Activated CD8-positive, alpha-beta memory T cell treated with anti-CD3 and anti-CD28 coated beads for 36 hours (primary cell): ENCODE data around the gene SMIM13. TPM values are rescaled to one million over a fixed set of nuclear protein-coding genes. Genes with fewer than 3 reads are reported as not detected.

Experiments used
- CTCF ChIA-PET: fragments of 350-600 bp; sonication (Branson Sonifier 250); formaldehyde crosslinking; loops from one replicate; lab custom pipeline; 2021; ENCODE audit warnings: antibody characterized with exemption; lab: Charles Lee
- POLR2A ChIA-PET: fragments of 350-600 bp; sonication (Branson Sonifier 250); formaldehyde crosslinking; loops from one replicate; lab custom pipeline; 2021; ENCODE audit warnings: antibody characterized with exemption; lab: Charles Lee
- total RNA-seq, 2 experiments: library from RNA; stranded (reverse); gene quantifications; one replicate each; pipeline ENCODE4 v1.2.3, GENCODE V29; 2021

Gene SMIM13
- total RNA-seq, 2 experiments from 2014 or later = 17.9 to 18.1 TPM

DNA sequence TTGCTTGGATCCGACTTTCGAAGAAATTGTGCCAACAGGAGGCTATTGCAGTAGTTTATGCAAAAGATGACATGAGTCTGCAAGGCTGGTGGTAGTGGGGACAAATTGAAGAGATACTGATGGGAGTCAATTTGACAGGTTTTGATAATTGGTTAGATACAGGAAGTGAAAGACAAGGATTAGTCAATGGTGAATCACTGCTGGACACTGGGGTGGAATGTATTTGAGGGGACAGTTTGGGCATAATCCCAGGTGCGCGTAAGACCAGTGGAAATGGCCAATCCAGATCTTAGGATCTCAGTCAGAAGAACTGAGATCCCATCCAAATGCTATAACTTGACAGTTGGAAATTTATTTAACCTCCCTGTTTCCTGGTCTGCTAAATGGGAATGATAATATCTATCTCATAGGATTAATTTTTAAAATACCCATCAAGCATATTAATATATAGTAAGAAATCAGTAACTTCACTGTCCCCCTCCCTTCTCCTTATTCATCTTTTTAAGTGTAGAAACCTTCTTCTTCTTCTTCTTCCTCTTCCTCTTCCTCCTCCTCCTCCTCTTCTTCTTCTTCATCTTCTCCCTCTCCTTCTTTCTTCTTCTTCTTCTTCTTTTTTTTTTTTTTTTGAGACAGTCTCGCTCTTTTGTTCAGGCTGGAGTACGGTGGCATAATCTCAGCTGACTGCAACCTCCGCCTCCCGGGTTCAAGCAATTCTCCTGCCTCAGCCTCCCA is 48.8 kb downstream of the SMIM13 start:
- ChIA-PET CTCF (interaction anchor here (0.7 to 4.4 kb wide), 5 partner anchors 11 to 354 kb away, joined by 3 to 56 read pairs (median 4); partner anchors contain the start of gene ERVFRD-1), POLR2A (no interaction called here)

DNA sequence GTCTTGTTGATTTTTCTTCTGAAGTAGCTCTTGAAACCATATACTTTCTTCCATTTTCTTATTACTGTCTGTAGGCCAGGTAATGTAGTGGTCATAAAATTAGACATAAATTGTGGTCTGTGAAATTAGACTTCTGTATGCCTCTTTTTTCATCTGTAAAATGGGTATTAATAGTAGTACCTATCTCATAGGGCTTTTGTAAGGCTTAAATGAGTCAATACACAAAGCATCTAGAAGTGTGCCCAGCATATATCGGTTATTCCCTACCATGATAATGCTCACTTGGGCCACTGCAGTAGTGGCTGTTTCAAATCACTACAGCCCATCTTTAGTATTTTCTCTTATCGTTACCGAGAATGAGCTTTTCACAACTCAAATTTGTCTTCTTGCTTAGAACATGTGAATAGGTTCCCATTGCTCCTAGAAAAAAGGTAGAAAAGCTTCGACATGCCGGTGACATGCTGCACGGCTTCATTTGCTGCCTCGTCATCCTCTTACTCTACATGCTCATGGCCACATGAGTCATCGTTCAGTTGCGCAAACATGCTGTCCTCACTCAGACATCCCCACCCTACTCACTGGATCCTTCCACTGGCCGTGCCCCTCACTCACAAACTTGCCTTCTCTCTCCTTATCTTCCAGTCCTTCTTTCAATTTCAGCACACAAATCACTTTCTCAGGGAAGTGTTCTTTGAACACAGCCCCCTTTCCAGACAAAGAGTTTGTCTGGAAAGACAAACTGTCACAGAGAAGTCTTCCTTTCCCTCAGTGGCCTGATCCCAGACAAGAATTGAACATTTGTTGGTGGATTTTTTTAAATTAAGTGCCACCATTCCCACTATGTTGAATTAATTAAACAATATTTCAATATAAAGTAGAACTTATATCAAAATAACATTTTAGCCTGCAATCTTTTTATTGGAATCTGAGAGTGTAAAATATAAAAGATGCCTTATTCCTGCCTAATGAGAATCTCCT is 50.0 kb downstream of the SMIM13 start:
- CTCF ChIA-PET = interaction anchor here (0.6 to 4.4 kb wide), 17 partner anchors 8 to 546 kb away, joined by 3 to 56 read pairs (median 3); partner anchors contain the start of gene ERVFRD-1
- POLR2A ChIA-PET = no interaction called here

DNA sequence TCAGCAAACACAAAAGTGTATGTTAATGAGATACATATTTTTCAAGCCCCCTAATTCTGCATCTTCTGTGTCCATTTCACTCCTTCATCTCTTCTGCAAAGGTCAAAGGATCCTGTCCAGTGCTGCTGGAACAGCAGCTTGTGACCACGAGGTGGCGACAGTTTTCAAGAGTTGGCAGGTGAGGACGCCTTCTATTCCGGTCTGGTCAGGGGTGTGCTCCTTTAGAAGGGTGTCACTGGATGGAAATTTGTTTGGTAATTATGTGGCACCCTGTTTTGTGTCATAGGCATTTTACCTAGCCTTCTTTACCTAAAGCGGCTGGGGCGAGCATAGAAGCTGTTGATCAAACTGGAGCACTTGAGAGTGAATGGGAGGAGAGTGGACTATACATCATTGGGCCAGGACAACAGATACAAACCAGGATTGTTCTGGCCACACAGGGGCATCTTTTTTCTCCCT is 50.8 kb downstream of the SMIM13 start:
- ChIA-PET POLR2A (no interaction called here), CTCF (interaction anchor here (0.7 to 4.4 kb wide), 12 partner anchors 9 to 545 kb away, joined by 3 to 56 read pairs (median 3); no protein-coding TSS in a partner anchor)

DNA sequence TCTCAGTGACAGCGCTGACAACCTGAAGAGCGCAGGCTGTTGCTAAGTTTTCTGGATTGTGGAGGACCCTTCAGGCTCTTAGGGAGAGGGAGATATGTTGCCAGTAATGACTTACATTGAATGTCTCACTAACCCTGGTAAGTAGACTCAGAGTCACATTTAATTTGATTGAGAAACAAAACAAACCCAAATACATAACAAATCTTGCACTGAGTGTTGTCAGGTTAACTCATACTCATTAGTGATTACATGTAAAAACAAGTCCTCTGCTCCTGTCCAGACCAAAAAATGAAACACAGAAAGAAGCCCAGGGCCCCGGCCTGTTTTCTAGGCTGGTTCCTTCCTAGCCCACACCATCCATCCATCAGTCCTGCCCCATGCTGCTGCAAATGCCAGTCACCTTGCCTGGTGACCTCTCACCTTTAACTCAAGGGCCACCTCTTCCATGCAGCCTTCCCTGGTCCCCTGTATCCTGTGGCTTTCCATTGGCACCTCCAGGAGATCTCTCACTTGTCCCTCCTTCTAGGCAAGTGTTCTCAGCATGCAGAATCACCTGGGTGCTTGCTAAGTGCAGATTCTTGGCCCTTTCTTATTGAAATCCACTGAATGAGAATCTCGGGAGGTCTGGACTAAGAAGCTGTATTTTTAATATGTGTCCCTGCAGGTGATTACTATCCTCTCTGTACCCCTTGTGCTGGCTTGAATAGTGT is 52.6 kb downstream of the SMIM13 start:
- POLR2A ChIA-PET = no interaction called here
- CTCF ChIA-PET = interaction anchor here (4.4 kb wide), 1 partner anchor 350 kb away, joined by 56 read pairs; no protein-coding TSS in a partner anchor

DNA sequence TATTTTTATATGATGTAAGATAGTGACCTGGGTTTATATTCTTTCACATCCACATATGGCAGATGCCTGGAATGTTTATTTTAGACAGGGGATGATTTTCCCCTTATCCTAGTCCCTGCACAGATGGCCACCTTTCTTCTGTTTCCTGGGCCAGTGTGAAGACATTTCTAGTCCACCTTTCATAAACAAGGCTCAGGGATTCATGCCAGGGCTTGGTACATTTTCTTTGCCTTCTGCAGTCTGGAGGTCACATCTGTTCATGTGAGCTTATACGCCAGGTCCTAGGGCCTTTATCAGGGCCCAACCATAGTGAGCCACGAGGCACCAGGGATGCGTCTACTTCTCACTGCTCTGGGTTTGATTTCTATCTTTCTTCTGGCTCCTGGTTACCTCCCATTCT is 55.9 kb downstream of the SMIM13 start:
- ChIA-PET CTCF (interaction anchor here (1.0 kb wide), 1 partner anchor 346 kb away, joined by 3 read pairs; no protein-coding TSS in a partner anchor), POLR2A (no interaction called here)

DNA sequence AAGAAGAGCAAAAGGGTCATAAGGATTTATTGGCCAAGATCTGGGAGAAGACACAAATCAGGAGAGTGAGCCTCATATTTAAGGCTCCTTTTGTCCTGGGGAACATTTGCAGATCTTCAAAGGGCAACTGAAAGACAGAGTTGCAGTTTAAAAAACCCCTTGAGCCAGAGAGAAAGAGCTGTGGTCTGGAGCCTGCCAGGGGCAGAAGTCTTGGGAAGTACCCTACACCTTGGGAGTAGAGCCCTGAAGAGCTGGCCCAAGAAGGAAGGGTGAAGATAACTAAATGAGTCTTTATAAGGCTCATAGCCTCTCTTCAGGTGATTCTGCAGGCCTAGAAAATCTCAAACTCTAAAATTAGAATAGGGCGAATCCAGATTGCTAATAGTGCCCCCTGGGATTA is 57.9 kb downstream of the SMIM13 start:
- POLR2A ChIA-PET = no interaction called here
- CTCF ChIA-PET = interaction anchor here (1.7 kb wide), 1 partner anchor 345 kb away, joined by 6 read pairs; no protein-coding TSS in a partner anchor

DNA sequence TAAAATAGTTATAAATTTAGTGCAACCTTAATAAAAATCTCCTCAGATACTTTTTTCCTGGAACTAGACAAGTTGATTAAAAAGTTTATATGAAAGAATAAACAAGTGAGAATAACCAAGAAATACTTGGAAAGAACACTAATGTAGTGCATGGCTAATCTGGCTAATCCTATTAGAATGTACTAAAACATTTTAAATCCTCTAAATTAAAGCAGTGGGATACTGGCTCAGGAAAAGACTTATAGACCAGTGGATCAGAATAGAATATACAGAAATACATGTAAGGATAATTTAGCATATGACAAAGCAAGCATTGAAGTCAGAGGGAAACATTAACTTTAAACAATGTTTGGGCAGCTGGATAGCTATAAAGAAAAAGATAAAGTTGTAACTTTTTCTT is 58.9 kb downstream of the SMIM13 start:
- CTCF ChIA-PET = interaction anchor here (1.7 kb wide), 1 partner anchor 344 kb away, joined by 6 read pairs; no protein-coding TSS in a partner anchor
- POLR2A ChIA-PET = no interaction called here

DNA sequence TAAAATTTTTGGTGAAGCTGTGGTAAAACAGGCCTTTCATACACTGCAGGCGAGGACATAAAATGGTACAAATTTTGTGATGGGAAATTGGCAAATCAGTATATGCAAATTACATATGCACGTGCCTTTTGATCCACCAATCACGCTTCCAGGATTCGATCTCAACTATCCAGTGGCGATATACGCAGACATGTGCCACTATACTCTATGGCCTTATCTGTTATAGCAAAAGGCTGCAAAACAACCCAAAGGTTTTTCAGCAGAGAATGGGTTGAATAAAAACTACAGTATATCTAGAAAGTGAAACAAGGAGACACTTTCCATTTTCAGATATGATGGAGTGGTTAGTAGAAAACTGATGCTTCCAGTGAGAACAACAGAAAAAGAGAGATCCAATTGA is 59.8 kb downstream of the SMIM13 start:
- CTCF ChIA-PET = no interaction called here
- POLR2A ChIA-PET = no interaction called here

DNA sequence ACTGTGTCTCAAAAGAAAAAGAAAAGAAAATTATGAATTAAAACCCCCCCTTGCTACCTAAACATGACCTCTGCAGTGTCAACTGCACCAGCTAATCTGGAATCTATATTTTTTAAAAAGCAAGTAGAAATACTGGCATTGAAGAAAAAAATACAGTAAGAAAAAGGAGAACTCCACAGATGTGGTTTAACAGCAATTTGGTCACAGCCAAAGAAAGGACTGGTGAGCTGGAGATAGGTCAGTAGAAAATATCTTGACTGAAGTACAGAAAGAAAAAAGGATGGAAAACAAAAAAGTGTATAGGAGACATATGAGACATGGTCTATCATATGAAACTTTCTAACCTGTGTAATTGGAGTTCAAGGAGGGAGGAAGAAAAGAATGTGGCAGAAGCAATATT is 62.0 kb downstream of the SMIM13 start:
- POLR2A ChIA-PET = no interaction called here
- CTCF ChIA-PET = interaction anchor here (1.0 kb wide), 1 partner anchor 12 kb away, joined by 3 read pairs; no protein-coding TSS in a partner anchor

DNA sequence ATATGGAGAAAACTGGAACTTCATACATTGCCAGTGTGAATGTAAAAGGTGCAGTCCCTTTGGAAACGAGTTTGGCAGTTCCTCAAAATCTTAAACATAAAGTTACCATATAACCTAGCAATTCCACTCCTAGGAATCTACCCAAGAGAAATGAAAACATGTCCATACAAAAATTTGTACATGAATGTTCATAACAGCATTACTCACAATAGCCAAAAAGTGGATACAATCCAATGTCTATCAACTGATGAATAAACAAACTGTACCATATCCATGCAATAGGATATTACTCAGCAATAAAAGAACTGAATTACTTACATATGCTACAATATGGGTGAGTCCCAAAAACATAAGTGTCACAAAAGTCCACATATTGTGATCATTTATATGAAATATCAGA is 66.6 kb downstream of the SMIM13 start:
- CTCF ChIA-PET = no interaction called here
- POLR2A ChIA-PET = no interaction called here

DNA sequence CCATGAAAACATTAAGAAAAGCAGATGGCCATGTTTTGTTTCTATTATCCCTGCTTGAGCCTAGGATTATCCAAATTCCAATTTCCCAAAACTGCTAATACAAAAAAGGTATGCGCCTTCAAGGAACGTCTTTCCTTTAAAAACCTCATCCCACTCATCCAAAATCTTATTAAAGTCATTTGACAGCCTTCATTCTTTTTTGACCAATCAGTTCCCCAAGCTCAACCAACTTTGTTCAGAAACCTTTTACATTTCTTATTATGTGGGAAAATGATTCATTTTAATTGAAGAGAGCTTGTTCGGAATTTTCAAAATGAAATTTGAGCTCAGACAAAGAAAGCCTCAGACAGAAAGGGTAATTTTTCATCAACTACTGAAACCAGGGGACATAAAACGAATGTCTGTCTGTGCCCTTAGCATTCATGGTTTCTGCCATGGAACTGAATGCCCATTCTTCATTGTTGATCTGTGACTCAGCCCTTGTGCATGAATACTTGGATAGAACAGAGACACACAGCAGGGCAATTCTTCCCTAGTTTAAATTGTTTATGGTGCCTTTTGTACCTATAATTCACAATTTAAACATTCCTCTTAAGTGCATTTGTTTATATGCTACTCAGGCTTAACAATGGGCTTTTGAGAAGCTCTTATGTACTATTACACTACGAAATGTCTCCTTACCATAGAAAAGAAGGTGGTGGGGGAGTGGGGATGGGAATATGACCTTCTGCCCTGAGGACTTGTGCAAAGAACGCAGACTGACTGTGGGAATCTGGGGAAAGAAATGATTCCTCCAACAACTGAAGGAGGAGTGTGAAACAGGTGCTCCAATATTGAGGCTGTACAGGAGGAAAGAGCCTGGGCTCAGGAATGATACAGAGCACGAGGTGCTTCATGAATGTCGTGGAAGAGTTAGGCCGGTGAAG is 67.7 kb downstream of the SMIM13 start:
- ChIA-PET CTCF (no interaction called here), POLR2A (no interaction called here)

DNA sequence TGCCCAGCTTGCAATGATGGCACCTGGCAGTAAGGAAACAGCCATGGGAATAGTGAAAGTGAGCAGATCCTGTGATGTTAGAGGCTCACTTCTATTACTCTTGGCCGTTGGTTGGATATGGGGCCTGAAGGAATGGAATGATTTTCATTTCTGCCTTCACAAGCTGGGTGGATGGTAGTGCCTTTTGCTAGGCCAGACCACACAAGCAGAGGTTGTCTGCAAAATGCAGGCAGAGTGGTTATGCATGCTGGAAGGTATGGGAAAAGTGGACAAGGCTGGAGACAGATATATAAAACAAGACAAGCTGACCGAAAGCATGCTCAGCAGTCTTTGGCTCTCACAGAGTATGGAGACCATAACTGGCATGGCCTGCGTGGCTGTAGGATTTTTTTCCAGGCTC is 68.6 kb downstream of the SMIM13 start:
- POLR2A ChIA-PET = no interaction called here
- CTCF ChIA-PET = no interaction called here

DNA sequence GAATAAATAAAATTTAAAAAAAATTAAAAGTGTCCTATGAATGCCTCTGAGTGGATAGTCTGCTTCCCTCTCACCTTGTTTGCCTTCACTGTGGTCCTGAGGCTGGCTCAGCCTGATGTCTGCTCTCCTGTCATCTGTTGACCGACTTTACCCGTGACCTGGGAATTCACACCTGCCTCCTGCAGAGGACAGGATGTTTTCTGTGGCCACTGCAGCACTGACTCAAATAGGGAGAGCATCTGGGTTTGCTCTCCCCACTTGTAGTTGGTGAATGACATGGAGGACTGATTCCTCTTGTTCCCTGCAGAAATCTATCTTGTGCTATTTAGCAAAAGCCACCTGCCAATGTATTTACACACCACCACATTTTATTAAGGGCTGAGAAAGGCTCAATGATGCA is 70.3 kb downstream of the SMIM13 start:
- CTCF ChIA-PET = no interaction called here
- POLR2A ChIA-PET = no interaction called here

DNA sequence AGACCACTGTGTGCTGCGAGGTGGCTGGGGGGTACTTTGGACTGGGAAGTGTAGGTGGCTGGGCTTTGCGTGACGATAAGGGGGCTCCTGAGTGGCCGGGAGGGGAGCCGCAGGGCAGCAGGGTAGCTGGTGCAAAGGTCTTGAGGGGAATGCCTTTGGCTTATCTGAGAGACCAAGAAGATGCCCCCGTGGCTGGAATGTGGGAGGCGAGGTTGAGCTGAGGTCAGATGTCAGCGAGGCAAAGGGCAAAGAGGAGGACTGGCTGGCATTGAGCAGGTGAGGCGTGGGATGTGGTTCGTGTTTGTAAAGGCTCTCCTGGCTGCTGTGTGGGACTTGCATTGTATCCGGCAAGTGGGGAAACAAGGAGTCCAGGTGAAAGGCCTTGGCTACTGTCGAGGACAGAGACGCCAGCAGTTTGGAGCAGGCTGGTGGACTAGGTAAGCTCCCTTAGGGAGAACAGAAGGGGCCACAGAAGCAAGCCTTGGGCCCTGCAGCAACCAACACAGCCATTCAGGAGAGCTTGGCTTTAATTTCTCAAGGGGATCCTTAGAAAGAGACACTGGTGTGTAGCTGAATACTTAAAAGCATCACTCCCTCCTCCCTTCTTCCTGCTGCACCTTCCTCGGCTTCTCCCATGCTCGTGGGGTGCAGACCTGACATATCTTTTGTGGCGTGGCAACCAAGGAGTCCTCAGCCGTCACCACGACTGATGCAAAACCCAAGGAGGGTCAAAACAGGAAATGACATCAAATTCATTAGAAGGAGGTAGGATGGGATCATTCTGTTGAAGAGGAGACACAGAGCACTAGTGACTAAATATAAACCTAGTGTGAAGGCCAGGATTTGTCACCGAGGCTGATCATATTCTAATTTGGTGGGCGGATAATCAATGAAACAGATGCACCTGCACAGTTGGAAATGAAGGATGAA is 71.3 kb downstream of the SMIM13 start:
- POLR2A ChIA-PET = no interaction called here
- CTCF ChIA-PET = interaction anchor here (1.5 kb wide), 1 partner anchor 331 kb away, joined by 6 read pairs; no protein-coding TSS in a partner anchor

DNA sequence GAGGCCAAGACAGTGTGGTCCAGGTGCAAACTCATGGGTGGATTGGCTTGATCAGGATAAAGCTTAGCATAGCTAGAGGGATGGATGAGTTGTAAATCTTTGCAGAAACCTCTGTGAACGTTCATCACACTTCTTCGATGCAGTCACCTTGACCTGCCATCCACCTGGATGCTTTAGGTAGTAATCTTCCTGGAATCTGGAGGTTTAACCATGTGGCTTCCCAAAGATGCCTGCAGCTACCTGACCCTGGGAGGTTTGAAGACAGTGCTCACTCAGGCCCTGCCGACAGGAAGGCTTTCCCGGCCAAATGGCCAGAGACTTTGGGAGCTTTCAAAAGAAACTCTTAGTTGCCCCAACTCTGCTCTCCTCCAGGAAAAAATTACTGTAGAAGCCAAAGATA is 73.3 kb downstream of the SMIM13 start:
- ChIA-PET CTCF (no interaction called here), POLR2A (interaction anchor here (0.6 kb wide), 1 partner anchor 676 kb away, joined by 3 read pairs; no protein-coding TSS in a partner anchor)

DNA sequence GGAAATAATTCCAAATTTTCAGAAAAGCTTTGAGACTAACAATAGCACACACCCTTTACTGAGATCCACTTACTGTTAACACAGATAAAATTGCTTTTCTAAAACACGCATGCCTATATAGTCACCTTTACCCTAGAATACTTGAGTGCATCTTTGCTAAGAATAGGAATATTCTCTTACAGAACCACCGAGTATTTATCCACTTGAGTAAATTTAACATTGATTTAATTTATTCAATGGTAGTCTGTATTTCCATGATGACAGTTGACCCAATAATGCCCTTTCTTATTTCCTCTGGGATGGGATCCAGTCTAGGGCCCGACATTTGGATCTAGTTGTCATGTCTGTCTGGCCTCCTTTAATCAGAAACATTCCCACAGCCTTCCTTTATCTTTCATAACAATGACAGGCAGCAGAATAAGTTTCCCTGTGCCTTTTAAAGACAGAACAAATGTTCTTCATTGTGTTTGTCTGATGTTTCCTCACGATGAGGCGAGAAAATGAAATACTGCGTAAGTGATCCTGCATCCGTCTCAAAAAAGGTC is 74.5 kb downstream of the SMIM13 start:
- POLR2A ChIA-PET = no interaction called here

DNA sequence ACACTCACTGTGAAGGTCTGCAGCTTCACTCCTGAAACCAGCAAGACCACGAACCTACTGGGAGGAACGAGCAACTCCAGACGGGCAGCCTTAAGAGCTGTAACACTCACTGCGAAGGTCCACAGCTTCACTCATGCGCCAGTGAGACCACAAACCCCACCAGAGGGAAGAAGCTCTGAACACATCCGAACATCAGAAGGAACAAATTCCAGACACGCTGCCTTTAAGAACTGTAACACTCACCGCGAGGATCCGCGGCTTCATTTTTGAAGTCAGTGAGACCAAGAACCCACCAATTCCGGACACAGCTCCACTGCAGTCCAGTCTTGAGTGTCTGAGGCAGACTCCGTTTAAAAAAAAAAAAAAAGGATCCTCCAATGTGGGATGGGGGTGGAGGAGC is 78.3 kb downstream of the SMIM13 start:
- ChIA-PET CTCF (interaction anchor here (0.6 to 2.5 kb wide), 17 partner anchors 18 to 894 kb away, joined by 3 to 16 read pairs (median 4); no protein-coding TSS in a partner anchor), POLR2A (no interaction called here)

More for the DNA sequence above, 74.5 kb downstream of the SMIM13 start:
- CTCF ChIA-PET = no interaction called here
